GM12801 (cell line): Measurements from ENCODE around the gene JPH3.

Experiments used
- TF ChIP-seq, protein P1 (sequence below): IDR thresholded peaks from one replicate; pipeline ENCODE4 v1.5.1; 2011; ENCODE audit warnings: control low read depth; ENCODE audit not compliant: insufficient read length; ENCODE audit errors: extremely low read depth

The JPH3 gene

DNA sequence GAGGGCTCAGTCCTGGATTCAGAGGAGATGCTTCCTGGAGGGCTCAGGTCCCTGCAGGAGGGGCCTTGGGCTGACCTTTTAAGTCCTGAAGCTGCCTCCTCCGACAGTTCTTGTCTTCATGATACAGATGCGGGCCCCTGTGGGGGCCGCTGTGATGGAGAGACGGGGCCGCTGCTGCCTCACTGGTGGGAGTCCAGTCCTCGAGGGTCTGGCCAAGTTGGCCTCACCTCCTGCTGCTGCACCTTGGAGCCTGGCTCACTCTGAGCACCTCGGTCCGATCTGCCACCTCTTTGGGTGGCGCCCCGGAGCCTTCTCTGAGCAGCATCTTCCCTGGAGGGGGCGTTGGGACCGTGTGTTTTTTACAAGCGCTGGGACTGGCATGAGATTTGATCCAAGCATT lies 84.4 kb downstream of the JPH3 start:
- TF ChIP-seq, protein P1, sequence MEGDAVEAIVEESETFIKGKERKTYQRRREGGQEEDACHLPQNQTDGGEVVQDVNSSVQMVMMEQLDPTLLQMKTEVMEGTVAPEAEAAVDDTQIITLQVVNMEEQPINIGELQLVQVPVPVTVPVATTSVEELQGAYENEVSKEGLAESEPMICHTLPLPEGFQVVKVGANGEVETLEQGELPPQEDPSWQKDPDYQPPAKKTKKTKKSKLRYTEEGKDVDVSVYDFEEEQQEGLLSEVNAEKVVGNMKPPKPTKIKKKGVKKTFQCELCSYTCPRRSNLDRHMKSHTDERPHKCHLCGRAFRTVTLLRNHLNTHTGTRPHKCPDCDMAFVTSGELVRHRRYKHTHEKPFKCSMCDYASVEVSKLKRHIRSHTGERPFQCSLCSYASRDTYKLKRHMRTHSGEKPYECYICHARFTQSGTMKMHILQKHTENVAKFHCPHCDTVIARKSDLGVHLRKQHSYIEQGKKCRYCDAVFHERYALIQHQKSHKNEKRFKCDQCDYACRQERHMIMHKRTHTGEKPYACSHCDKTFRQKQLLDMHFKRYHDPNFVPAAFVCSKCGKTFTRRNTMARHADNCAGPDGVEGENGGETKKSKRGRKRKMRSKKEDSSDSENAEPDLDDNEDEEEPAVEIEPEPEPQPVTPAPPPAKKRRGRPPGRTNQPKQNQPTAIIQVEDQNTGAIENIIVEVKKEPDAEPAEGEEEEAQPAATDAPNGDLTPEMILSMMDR = no peak

DNA sequence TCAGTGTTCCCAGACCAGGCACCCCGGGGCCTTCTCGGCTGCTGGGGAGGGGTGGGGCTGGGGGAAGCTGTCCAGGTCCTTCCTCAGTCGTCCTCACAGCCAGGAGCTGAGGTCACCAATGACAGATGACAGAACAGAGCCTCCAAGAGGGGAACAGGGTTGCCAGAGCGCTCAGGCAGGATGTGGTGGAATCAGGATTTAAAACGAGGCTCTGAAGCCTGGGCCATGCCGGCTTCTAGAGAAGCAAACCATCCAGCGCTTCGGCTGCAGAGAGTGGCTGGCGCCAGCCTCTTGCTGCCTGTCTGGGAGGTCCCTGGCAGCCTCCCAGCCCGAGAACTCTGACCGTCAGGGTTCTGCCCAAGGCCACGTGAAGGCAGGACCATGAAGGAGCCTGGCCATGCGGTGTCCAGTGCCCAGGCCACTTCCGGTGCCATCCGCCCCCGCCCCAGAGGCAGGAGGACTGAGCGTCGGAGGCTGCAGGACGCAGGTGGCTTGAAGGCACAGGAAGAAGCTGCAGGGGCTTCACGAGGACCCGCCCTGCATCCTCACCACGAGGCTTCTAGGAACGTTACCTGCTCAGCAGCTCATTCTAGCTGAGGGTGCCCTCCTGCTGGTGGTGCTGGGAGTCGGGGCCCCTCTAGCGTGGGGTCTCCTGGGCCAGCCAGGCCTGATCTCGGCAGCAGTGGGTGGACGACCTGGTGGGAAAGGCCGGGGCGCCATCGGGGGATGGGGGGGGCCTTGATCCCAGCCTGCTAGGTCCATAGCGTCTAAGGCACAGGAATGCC lies 85.0 kb downstream of the JPH3 start:
- TF ChIP-seq, protein P1 = no peak

DNA sequence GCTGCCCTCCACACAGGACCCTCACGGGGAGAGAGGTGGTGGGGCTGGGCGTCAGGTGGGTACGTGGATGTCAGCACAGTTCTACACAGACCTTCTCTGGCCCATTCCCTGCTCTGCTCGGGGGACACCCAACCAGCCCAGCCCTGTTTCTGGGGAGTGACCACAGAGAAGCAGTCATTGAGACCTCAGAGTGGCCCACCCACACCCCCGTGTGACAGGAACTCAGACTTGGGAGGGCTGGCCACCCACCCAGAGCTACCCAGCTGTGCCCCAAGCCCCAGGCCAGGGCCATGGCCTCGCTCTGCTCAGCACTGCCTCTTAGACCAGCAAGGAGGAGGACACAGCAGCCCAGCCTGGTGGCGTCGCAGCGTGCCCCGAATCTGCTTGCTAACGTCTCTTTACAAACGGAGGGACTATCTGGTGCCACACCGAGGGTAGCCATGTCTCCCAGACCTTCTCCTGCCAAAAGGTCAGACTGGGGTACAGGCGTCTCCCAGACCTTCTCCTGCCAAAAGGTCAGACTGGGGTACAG lies 85.8 kb downstream of the JPH3 start:
- TF ChIP-seq, protein P1 = no peak

DNA sequence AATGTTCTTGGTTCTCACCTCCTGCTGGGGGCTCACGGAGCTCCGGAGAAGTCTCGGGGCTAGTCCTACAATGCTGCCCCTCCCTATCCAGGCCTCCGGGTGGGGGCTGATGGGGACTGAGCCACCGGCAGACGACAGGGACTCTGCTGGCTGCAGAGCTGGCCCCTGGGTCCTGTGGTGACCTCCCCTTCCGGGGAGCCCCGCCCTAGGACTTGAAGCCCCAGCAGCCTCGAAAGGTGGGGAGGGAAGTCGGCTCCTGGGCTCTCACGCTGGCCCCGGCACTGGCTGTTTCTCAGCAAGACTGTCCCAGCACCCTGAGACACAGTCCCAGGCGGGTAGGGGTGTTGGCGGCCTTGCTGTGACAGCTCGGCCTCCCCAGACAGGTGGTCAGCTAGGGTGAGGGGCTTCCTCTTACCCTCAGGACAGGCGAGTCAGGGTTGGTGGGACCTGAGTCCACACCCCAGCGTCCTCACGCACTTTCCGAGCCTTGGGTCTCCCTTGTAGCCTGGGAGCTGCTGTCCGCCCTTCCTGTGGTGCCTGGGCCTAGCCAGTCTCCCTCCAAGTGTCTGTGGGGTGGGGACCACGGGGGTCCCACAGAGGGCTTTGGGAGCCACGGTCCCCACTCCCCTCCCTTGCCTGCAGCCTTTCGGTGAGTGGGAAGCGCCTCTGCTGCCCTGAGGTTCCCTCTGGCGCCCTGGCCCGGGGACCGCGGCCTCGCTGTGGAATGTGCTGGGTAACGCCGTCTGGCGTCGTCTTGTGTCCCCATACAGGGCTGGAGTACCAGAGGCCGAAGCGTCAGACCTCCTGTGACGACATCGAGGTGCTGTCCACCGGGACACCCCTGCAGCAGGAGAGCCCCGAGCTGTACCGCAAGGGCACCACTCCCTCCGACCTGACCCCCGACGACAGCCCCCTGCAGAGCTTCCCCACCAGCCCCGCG lies 86.8 kb downstream of the JPH3 start:
- TF ChIP-seq, protein P1 = no peak

DNA sequence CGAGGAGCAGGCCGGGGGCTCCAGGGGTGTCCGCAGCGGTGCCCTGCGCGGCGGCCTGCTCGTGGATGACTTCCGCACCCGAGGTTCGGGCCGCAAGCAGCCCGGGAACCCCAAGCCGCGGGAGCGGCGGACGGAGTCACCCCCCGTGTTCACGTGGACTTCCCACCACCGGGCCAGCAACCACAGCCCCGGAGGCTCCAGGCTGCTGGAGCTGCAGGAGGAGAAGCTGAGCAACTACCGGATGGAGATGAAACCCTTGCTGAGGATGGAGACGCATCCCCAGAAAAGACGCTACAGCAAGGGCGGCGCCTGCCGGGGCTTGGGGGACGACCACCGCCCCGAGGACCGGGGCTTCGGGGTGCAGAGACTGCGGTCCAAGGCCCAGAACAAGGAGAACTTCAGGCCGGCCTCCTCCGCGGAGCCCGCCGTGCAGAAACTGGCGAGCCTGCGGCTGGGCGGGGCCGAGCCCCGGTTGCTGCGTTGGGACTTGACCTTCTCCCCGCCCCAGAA lies 87.7 kb downstream of the JPH3 start:
- TF ChIP-seq, protein P1 = no peak

DNA sequence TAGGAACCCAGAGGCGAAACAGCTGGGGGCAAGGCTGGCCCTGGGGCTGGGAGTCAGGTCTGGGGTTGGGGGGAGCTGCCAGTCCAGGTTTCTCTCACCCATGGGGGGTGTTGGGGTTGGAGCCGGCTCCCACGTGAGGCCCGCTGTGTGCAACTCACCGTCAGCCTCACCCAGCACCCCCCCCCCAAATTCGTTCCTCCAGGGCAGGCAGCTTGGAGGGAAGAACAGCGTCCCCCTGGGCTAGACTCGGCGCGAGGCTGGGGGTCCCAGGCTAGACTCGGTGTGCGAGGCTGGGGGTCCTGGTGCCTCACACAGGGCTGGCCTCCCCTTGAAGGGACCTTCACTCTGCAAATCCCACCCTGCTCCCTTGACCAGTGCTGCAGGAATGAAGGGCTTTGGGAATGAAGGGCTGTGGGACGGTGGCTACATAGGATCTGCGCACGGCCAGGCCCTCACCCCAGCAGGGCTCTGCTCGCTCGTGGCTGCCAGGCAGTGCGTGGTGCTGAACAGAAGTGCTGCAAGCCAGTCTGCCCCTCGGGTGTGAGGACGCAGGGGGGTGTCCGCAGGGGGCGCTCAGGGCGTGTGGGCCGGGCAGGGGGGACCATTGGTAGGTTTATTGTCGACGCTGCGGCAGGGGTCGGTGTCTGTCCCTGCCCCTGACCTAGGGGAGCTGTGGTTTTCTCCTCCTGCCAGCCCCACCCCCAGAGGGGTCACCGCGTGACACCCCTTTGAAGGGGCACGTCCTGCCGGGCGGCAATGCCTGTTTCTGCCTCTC lies 88.8 kb downstream of the JPH3 start:
- TF ChIP-seq, protein P1 = no peak
